CD4-positive, alpha-beta T cell treated with Interleukin-15 for 4 hours (primary cell): Measurements from ENCODE around the gene COMP.
"Not testable (repeated sequence)": the region's sequence is repeated elsewhere in the genome, so short reads cannot be mapped to it uniquely, and the experiment has no call there.

Experiments used
- DNase-seq: peaks from one replicate; pipeline ENCODE4 v3.0.0-alpha.2; 2020; ENCODE audit warnings: low spot score

Gene COMP

GRCh38 chr19:18790566-18791314 is at the start of gene COMP:
TSS of gene COMP (minus strand) at chr19:18791305. CDS start at chr19:18791269, 36 bp downstream.
- no peak for DNase-seq

- DNase-seq: no peak
Measured at GRCh38 chr19:18840288-18841267, 49.5 kb upstream of the COMP start.

- DNase-seq: no peak
Measured at GRCh38 chr19:18839465-18840287, 48.6 kb upstream of the COMP start.

GRCh38 chr19:18834644-18834984 is 43.5 kb upstream of the COMP start:
- no peak for DNase-seq

GRCh38 chr19:18833849-18834643 is 42.9 kb upstream of the COMP start:
- DNase-seq: no peak

GRCh38 chr19:18833141-18833476 is 42.0 kb upstream of the COMP start:
- DNase-seq: no peak

- DNase-seq: no peak
Measured at GRCh38 chr19:18832306-18833140, 41.4 kb upstream of the COMP start.

GRCh38 chr19:18831524-18832305 is 40.6 kb upstream of the COMP start, which contains the start of gene UPF1:
TSS of gene UPF1 (plus strand) at chr19:18831959. CDS start at chr19:18832210, 251 bp downstream.
- peak; percentile 95 for DNase-seq

- no peak for DNase-seq
Measured at GRCh38 chr19:18830488-18830887, 39.4 kb upstream of the COMP start.

GRCh38 chr19:18828786-18829185 is 37.7 kb upstream of the COMP start:
- no peak for DNase-seq

- no peak for DNase-seq
Measured at GRCh38 chr19:18817574-18817973, 26.5 kb upstream of the COMP start.

- DNase-seq: not testable (repeated sequence)
Measured at GRCh38 chr19:18816645-18817044, 25.5 kb upstream of the COMP start.

- no peak for DNase-seq
Measured at GRCh38 chr19:18815673-18816072, 24.6 kb upstream of the COMP start.

- no peak for DNase-seq
Measured at GRCh38 chr19:18814063-18814462, 23.0 kb upstream of the COMP start.

- not testable (repeated sequence) for DNase-seq
Measured at GRCh38 chr19:18811638-18812037, 20.5 kb upstream of the COMP start.

GRCh38 chr19:18809149-18809868 is 18.2 kb upstream of the COMP start:
- DNase-seq: no peak

GRCh38 chr19:18807861-18808331 is 16.8 kb upstream of the COMP start:
- DNase-seq: no peak

- DNase-seq: no peak
Measured at GRCh38 chr19:18804643-18805042, 13.5 kb upstream of the COMP start.

- no peak for DNase-seq
Measured at GRCh38 chr19:18804139-18804601, 13.1 kb upstream of the COMP start.
